KG1 (cell line): Measurements from ENCODE around the gene RGS9.
A peak's percentile ranks its signal among the peaks of the same experiment; 100 is the strongest.
"Not testable (repeated sequence)": the region's sequence is repeated elsewhere in the genome, so short reads cannot be mapped to it uniquely, and the experiment has no call there.

Experiments
- DNase-seq: peaks from one replicate; lab custom pipeline; 2025; lab: John Stamatoyannopoulos, UW

Gene RGS9

GRCh38 chr17:65115839-65116238 lies 21.3 kb upstream of the RGS9 start:
- peak; percentile 29 for DNase-seq

GRCh38 chr17:65116515-65116914 lies 20.7 kb upstream of the RGS9 start:
- not testable (repeated sequence) for DNase-seq

- DNase-seq: no peak
These were observed 19.7 kb upstream of the RGS9 start for GRCh38 chr17:65117384-65118035.

- no peak for DNase-seq
These were observed 15.8 kb upstream of the RGS9 start for GRCh38 chr17:65121368-65121767.

- DNase-seq: no peak
These were observed 15.0 kb upstream of the RGS9 start for GRCh38 chr17:65121916-65122806.

GRCh38 chr17:65122836-65123756 lies 14.1 kb upstream of the RGS9 start:
- peak; percentile 93 for DNase-seq

GRCh38 chr17:65123757-65124675 lies 13.2 kb upstream of the RGS9 start:
- no peak for DNase-seq

GRCh38 chr17:65130832-65131231 lies 6.3 kb upstream of the RGS9 start:
- DNase-seq: peak; percentile 17

- DNase-seq: no peak
These were observed 5.9 kb upstream of the RGS9 start for GRCh38 chr17:65131240-65131639.

GRCh38 chr17:65131946-65132345 lies 5.2 kb upstream of the RGS9 start:
- no peak for DNase-seq

- no peak for DNase-seq
These were observed 3.1 kb upstream of the RGS9 start for GRCh38 chr17:65134035-65134434.

GRCh38 chr17:65139101-65139764 lies 2.1 kb downstream of the RGS9 start:
- no peak for DNase-seq

- no peak for DNase-seq
These were observed 5.1 kb downstream of the RGS9 start for GRCh38 chr17:65142247-65142646.

GRCh38 chr17:65143889-65144604 lies 6.9 kb downstream of the RGS9 start:
- DNase-seq: no peak

- DNase-seq: no peak
These were observed 8.6 kb downstream of the RGS9 start for GRCh38 chr17:65145743-65146142.

GRCh38 chr17:65147955-65148354 lies 10.8 kb downstream of the RGS9 start:
- no peak for DNase-seq

GRCh38 chr17:65154770-65155589 lies 17.8 kb downstream of the RGS9 start:
- peak; percentile 68 for DNase-seq

- no peak for DNase-seq
These were observed 18.5 kb downstream of the RGS9 start for GRCh38 chr17:65155622-65156021.

GRCh38 chr17:65156185-65156834 lies 19.1 kb downstream of the RGS9 start:
- no peak for DNase-seq
